ENCODE data around the gene NFAM1. TPM values are rescaled to one million over a fixed set of nuclear protein-coding genes. Genes with fewer than 3 reads are reported as not detected.

Gene NFAM1
- total RNA-seq, 1 donor from 2014 or later, result 1.2 TPM

GRCh38 chr22:42334875-42335512 is 97.2 kb downstream of the NFAM1 start:
- DNase-seq, result no peak

- DNase-seq, result no peak
Observed at GRCh38 chr22:42333544-42333943, 98.7 kb downstream of the NFAM1 start.

GRCh38 chr22:42332089-42332488 is 100.1 kb downstream of the NFAM1 start:
- no peak for DNase-seq

GRCh38 chr22:42331014-42331413 is 101.2 kb downstream of the NFAM1 start:
- peak; percentile 12 for DNase-seq

Other genes with a start within 250 kb of the NFAM1 start
- gene TCF20, start 161.8 kb downstream of the NFAM1 start, total RNA-seq, result 26.1 TPM
- gene RRP7A, start 87.4 kb upstream of the NFAM1 start, total RNA-seq, result 14.3 TPM
- 3.1 TPM for gene SERHL2, start 121.6 kb upstream of the NFAM1 start, total RNA-seq
- 26.9 TPM for gene POLDIP3, start 182.5 kb upstream of the NFAM1 start, total RNA-seq
- gene ATP5MGL, start 208.2 kb upstream of the NFAM1 start, total RNA-seq, result not detected
- 32.9 TPM for gene CYB5R3, start 217.0 kb upstream of the NFAM1 start, total RNA-seq

All from skin of body (tissue), 2 donors.